Lung (tissue), 12 donors: ENCODE data around the gene RTTN. TPM values are rescaled to one million over a fixed set of nuclear protein-coding genes. Genes with fewer than 3 reads are reported as not detected.
A peak's percentile ranks its signal among the peaks of the same experiment; 100 is the strongest.

Experiments
- ATAC-seq: fragments of 200-7000 bp; cut with Tn5 transposase; one replicate; pipeline ENCODE4 v1.9.1; 2020; ENCODE audit warnings: moderate number of reproducible peaks; ENCODE audit not compliant: insufficient read depth, low FRiP score
- DNase-seq, 3 donors: peaks; one replicate each; pipeline ENCODE4 v3.0.0-alpha.2; 2013 to 2017
- H3K27ac ChIP-seq, 2 donors: one replicate each; pipeline ENCODE4 v1.5.1; 2013; ENCODE audit warnings: mild to moderate bottlenecking in 2 of 2, moderate library complexity in 2 of 2, control low read depth in 1 of 2, inconsistent platforms in 1 of 2, low read depth in 1 of 2, low read length in 1 of 2
- H3K27me3 ChIP-seq, 3 donors: one replicate each; pipeline ENCODE4 v1.5.1; 2013; ENCODE audit warnings: low read length in 2 of 3; ENCODE audit not compliant: control insufficient read depth in 3 of 3, insufficient read depth in 3 of 3
- H3K36me3 ChIP-seq, 4 donors: one replicate each; pipeline ENCODE4 v1.5.1; 2013; ENCODE audit warnings: low read length in 4 of 4, mild to moderate bottlenecking in 1 of 4, moderate library complexity in 1 of 4; ENCODE audit not compliant: control insufficient read depth in 4 of 4, insufficient read depth in 4 of 4
- H3K4me1 ChIP-seq, 5 donors: one replicate each; pipeline ENCODE4 v1.5.1; 2013; ENCODE audit warnings: low read length in 5 of 5, mild to moderate bottlenecking in 2 of 5, moderate library complexity in 1 of 5; ENCODE audit not compliant: control insufficient read depth in 5 of 5, insufficient read depth in 5 of 5
- H3K4me3 ChIP-seq: one replicate; pipeline ENCODE4 v1.5.1; 2013; ENCODE audit warnings: mild to moderate bottlenecking, control low read depth, moderate library complexity
- H3K9ac ChIP-seq, 2 donors: one replicate each; pipeline ENCODE4 v1.5.1; 2013; ENCODE audit warnings: low read length in 2 of 2, control low read depth in 1 of 2; ENCODE audit not compliant: insufficient read depth in 1 of 2
- H3K9me3 ChIP-seq, 4 donors: one replicate each; pipeline ENCODE4 v1.5.1; 2013; ENCODE audit warnings: low read length in 3 of 4, mild to moderate bottlenecking in 1 of 4, moderate library complexity in 1 of 4; ENCODE audit not compliant: control insufficient read depth in 4 of 4, insufficient read depth in 3 of 4
- WGBS, 2 donors: extraction: QIAGEN DNeasy Blood & Tissue Kit; methylation state at CpG; one replicate each; pipeline ENCODE4 v1.1.7; 2013; 5-methylcytosine and 5-hydroxymethylcytosine counted together
- polyA plus RNA-seq, 2 donors: library from polyadenylated mRNA; stranded (reverse); fragments of 200-250 nt; gene quantifications; one replicate each; pipeline ENCODE4 v1.2.1, GENCODE V29; 2013
- total RNA-seq, 2 donors: library from RNA; depleted of rRNA in 1 of 2; stranded (reverse); fragments of >200 nt in 1 of 2; gene quantifications; one replicate each; pipeline ENCODE4 v1.2.1, GENCODE V29; 2014 to 2021
- TF ChIP-seq, protein P1 (sequence below): IDR thresholded peaks from 2 replicates; pipeline ENCODE4 v1.5.1; 2012; ENCODE audit warnings: mild to moderate bottlenecking; ENCODE audit errors: control extremely low read depth, extremely low read depth
- donor health status: control.
- donor health status: control.
- donor health status: Bipolar disorder and iron deficiency.
- donor health status: healthy.
- donor health status: DM: yes; HTN: yes; CAD: no.

RTTN gene
- total and polyA plus RNA-seq, 4 donors = 2.1 to 50.8 (median 9.2) TPM

- peak overlapping the region in 1 of 2 donors; percentile 20 for H3K27ac ChIP-seq
- H3K27me3 ChIP-seq = no peaks in the 10 kb centered on the region
- WGBS, 2 donors = 55 to 69% methylated on average over 12 of the region's 12 CpGs
- no peaks in the 10 kb centered on the region for H3K36me3 ChIP-seq
- ATAC-seq = no peak
- DNase-seq = no peak
- H3K4me1 ChIP-seq = no peaks in the 10 kb centered on the region
- no peak overlapping the region for H3K9ac ChIP-seq
- TF ChIP-seq, protein P1, sequence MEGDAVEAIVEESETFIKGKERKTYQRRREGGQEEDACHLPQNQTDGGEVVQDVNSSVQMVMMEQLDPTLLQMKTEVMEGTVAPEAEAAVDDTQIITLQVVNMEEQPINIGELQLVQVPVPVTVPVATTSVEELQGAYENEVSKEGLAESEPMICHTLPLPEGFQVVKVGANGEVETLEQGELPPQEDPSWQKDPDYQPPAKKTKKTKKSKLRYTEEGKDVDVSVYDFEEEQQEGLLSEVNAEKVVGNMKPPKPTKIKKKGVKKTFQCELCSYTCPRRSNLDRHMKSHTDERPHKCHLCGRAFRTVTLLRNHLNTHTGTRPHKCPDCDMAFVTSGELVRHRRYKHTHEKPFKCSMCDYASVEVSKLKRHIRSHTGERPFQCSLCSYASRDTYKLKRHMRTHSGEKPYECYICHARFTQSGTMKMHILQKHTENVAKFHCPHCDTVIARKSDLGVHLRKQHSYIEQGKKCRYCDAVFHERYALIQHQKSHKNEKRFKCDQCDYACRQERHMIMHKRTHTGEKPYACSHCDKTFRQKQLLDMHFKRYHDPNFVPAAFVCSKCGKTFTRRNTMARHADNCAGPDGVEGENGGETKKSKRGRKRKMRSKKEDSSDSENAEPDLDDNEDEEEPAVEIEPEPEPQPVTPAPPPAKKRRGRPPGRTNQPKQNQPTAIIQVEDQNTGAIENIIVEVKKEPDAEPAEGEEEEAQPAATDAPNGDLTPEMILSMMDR = no peak
- H3K4me3 ChIP-seq = no peak overlapping the region
- H3K9me3 ChIP-seq = no peaks in the 10 kb centered on the region
Measured at GRCh38 chr18:70234667-70235459, 29.4 kb upstream of the RTTN start.

GRCh38 chr18:70233974-70234373 lies 28.5 kb upstream of the RTTN start:
- no peak overlapping the region for H3K4me3 ChIP-seq
- no peaks in the 10 kb centered on the region for H3K4me1 ChIP-seq
- H3K9ac ChIP-seq = no peak overlapping the region
- no peak overlapping the region for H3K27ac ChIP-seq
- H3K27me3 ChIP-seq = no peaks in the 10 kb centered on the region
- no peak for DNase-seq
- H3K9me3 ChIP-seq = no peaks in the 10 kb centered on the region
- no peak for ATAC-seq
- H3K36me3 ChIP-seq = no peaks in the 10 kb centered on the region
- TF ChIP-seq, protein P1 = no peak

DNA sequence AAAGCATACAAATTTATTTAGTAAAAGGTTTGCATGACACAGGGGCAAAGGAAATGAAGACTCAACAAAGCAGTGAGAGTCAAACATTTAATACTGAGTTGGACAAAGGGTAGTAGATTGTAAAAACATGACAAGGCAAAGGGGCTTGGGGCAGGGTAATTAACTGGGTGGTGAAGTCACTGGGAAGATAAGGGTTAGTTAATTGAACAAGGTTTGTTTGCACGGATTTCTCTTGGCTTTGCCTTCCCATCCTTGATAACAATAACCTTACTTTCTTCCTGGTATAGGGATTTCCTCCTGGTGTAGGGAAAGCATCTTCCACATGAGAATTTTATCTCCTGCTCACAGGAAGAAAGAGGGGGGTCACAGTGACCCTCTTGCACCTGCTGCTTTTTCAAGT lies 26.8 kb upstream of the RTTN start:
- DNase-seq = no peak
- Histone ChIP-seq H3K9me3 (peaks cover 0 to 3% (median 3%) of the 10 kb centered on the region in 4 donors), H3K27ac (no peak overlapping the region), H3K9ac (no peak overlapping the region), H3K36me3 (no peaks in the 10 kb centered on the region), H3K27me3 (no peaks in the 10 kb centered on the region), H3K4me1 (no peaks in the 10 kb centered on the region), H3K4me3 (no peak overlapping the region)
- TF ChIP-seq, protein P1 = no peak
- WGBS, 2 donors = 24 to 61% methylated on average over 1 of the region's 1 CpG
- no peak for ATAC-seq
